GM21447 (cell line): ENCODE measurements around the gene GSTCD.
"Not testable (repeated sequence)": the region's sequence is repeated elsewhere in the genome, so short reads cannot be mapped to it uniquely, and the experiment has no call there.

Experiments
- ATAC-seq: cut with Tn5 transposase; IDR thresholded peaks from one replicate; pipeline ENCODE4 v1.9.1; 2021; ENCODE audit not compliant: unreplicated experiment

GSTCD gene, protein sequence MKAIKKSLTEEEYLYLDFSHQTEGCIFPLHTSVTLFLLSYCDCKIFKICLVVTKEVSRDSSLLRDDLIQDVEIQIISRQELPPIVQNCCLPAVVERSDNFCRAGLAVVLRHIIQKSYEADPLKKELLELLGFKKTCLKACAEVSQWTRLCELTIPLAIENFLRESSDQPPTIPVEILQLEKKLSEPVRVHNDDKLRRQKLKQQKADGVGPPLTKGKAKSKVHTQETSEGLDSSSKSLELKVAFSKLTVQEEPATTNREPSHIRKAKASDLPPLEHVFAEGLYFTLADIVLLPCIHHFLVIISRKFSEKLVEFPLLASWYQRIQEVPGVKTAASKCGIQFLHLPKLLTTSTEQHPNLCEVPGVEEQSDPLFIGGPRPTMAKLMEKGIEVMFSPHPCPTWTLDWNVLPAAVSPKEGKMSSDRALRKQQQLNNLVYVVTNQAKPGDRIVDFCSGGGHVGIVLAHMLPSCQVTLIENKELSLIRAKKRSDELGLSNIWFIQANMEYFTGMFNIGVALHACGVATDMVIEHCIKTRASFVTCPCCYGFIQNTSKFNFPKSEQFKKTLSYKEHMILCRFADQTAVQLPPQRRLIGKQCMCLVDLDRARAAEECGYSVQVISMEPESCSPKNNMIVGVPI

GRCh38 chr4:105708181-105709080 lies at the start of gene GSTCD, which contains the start of gene INTS12:
Gene GSTCD, plus strand, starts transcription at chr4:105708784. Its CDS starts 8,830 bp downstream, at chr4:105717614.
Gene INTS12, minus strand, starts transcription at chr4:105708689. Its CDS starts 8,684 bp downstream, at chr4:105700005.
- ATAC-seq = peak; percentile 80

DNA sequence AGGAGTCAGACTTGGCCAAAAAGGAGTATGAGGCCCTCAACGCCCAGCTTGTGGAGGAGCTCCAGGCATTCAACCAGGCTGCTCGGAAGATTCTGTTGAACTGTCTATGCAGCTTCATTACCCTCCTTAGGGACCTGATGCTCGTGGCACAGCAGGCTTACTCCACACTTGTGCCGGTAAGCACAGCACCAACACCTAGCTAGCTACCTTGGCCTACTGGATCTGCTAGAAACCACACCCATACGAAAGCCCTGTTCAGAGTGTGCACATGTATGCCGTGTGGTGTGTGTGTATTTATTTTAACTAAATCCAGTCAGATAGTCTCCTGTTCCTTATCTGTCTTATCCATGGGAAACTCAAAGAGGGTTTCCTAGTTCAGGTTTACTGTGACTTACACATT lies 49.4 kb upstream of the GSTCD start:
- ATAC-seq = no peak

GRCh38 chr4:105661028-105661427 lies 47.6 kb upstream of the GSTCD start:
- no peak for ATAC-seq

DNA sequence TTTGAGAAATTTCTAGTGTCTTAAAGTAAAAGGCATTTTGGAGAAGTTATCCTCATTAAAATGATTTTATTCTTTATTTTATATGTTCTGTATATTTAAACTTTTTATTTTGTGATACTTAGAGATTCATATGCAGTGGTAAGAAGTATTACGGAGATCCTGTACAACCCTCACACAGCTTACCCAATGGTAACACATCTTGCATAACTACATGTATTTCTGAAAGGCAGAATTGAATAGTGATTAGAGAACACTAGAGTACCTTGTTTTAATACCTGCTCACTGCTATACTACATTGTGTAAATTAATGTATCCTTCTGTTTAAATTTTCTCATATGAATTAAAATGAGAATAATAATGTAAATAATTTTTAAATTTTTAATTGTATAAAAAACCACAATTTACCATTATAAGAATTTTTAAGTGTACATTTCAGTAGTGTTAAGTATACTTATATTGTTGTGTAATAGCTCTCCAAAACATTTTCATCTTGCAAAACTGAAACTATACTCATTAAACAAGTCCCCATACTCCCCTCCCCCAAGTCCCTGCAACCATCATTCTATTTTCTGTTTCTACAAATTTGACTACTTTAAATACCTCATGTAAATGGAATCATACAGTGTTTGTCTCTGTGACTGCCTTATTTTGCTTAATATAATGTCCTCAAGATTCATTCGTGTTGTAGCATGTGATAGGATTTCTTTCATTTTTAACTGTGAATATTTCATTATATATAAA lies 45.5 kb upstream of the GSTCD start:
- no peak for ATAC-seq

GRCh38 chr4:105666693-105667092 lies 41.9 kb upstream of the GSTCD start:
- no peak for ATAC-seq

- no peak for ATAC-seq
Measured at GRCh38 chr4:105670684-105671083, 37.9 kb upstream of the GSTCD start.

DNA sequence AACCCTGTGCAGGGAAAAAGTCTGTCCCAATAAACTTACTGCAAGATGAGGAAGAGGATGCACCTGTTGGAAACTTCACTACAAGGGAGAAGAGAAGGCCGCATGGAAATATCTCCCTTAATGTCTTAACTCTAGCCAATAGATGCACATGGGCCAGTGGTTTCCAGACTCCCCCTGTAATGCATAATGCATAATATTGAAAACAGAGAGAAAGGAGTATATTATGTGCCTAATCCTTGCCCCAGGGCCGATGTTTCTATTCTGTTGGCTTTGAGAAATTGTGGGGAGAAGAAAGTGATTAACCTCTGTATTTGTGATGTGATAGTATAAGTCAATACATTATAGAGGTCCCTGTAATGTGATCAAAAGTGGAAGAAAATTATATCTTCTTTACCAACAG lies 37.3 kb upstream of the GSTCD start:
- ATAC-seq = no peak

- ATAC-seq = no peak
Measured at GRCh38 chr4:105674011-105674410, 34.6 kb upstream of the GSTCD start.

- ATAC-seq = no peak
Measured at GRCh38 chr4:105677709-105678108, 30.9 kb upstream of the GSTCD start.

DNA sequence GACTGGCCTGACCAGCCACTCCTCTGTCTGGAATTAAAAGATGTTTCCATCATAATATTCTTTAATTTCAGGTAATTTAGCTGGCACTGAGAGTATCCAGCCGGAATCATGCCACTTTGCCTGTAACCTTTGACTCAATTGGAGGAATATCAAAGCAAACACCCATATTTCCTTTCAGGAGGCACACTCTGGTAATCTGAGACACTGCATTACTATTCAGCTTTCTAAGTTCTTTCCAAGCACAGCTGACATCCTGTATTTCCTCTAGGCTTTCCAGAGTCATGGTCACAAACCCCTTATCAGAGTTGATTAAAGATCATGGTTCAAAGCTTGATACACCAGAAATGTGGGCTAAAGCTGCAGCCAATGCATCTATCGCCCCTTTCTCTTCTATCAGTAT lies 29.4 kb upstream of the GSTCD start:
- no peak for ATAC-seq

DNA sequence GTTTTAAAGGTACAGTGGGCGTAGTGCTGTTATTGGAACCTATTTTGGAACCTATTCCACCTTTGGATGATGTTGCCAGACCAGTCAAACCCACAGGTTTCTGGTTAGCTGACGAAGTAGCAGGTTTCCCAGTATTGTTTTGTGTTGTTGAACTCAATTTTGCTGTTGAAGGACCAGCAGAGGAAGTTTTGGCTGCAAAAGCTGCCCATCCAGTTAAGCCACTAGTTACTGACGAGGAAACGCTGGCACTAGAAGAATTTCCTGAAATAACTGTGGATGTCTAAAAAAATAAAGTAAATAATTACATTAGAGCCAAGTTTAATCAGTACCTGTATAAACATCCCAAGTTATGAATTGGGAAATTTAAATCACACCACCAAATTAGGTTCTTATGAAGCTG lies 25.5 kb upstream of the GSTCD start:
- no peak for ATAC-seq

DNA sequence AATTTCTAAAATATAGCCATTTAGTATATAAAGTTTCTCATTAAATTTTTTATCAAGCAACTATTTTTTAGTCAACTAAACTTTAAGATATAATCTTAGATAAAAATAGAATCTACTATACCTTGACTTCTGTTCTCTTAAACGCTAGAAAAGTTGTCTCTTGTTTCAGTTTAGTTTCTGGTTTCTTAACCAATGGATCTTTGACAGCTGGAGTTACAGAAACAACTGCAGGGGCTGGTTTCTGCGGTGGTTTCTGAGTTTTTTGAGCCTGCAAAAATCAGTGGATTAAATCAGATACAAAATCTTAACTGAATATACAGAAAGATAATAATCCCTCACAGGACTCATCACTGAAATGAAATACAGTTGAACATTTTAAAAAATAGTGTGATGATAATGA lies 22.0 kb upstream of the GSTCD start:
- no peak for ATAC-seq

GRCh38 chr4:105694812-105695211 lies 13.8 kb upstream of the GSTCD start:
- ATAC-seq = not testable (repeated sequence)

- not testable (repeated sequence) for ATAC-seq
Measured at GRCh38 chr4:105695832-105696231, 12.8 kb upstream of the GSTCD start.

DNA sequence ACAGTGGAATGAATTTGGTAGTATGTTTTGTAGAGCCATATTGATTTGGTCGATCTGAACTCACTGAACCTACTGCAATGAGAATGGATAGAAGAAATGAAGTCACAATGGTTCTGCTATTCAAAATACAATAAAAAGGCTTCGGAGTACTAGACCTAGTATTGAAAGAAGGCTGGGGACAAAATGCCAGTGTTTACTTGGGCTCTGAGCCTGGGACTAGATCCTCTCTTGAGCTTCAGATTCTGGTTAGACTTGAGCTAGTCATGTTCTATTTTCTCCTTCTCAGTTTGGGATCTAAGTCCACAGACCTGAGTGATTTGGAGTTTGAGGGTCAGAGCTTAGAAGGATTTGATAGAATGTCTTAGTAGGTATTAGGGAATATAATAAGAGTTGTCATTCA lies 10.0 kb upstream of the GSTCD start:
- no peak for ATAC-seq

GRCh38 chr4:105707782-105708180 lies 803 bp upstream of the GSTCD start:
- no peak for ATAC-seq

- peak; percentile 41 for ATAC-seq
Measured at GRCh38 chr4:105709081-105709450, 482 bp downstream of the GSTCD start.

DNA sequence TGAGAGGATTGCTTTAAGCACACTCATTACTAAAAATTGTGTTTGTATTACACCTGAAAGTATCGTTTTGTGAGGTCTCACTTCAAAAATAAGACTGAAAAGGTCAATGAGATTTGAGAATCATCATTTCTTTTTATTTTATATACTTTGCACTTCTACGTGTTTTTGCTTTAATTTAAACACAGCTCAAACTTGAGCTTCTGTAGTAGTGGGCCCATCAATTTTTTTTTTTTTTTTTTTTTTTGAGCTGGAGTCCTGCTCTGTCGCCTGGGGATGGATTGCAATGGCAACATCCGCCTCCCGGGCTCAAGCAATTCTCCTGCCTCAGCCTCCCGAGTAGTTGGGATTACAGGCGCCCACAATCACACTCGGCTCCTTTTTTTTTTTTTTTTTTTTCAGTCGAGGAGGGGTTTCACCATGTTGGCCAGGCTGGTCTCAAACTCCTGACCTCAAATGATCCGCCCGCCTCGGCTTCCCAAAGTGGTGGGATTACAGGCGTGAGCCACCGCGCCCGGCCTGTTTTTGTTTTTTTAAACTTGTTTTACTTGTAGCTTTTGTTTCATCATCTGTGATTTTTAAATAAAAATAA lies 1.5 kb downstream of the GSTCD start:
- ATAC-seq = no peak

- ATAC-seq = no peak
Measured at GRCh38 chr4:105710678-105711077, 2.1 kb downstream of the GSTCD start.

GRCh38 chr4:105712766-105713165 lies 4.2 kb downstream of the GSTCD start:
- no peak for ATAC-seq
